Parathyroid adenoma (tissue), 2 donors: ENCODE measurements around the gene GRIK1.

Source experiments
- H2AFZ ChIP-seq: fragments of 300-600 bp; sonication (generic); one replicate; pipeline ENCODE4 v1.7.0; 2017; ENCODE audit warnings: antibody characterized with exemption, mild to moderate bottlenecking
- H3K27ac ChIP-seq: fragments of 300-600 bp; sonication (generic); one replicate; pipeline ENCODE4 v1.7.0; 2017
- H3K27me3 ChIP-seq: fragments of 300-600 bp; sonication (generic); one replicate; pipeline ENCODE4 v1.7.0; 2017; ENCODE audit warnings: low read length; ENCODE audit not compliant: control insufficient read depth, insufficient read depth
- H3K36me3 ChIP-seq: fragments of 300-600 bp; sonication (generic); one replicate; pipeline ENCODE4 v1.7.0; 2017; ENCODE audit warnings: low read length; ENCODE audit not compliant: control insufficient read depth, insufficient read depth
- H3K4me1 ChIP-seq: fragments of 300-600 bp; sonication (generic); one replicate; pipeline ENCODE4 v1.7.0; 2017; ENCODE audit warnings: control low read depth
- H3K4me2 ChIP-seq: fragments of 300-600 bp; sonication (generic); one replicate; pipeline ENCODE4 v1.7.0; 2017; ENCODE audit warnings: low read length
- H3K4me3 ChIP-seq: fragments of 300-600 bp; sonication (generic); one replicate; pipeline ENCODE4 v1.7.0; 2017; ENCODE audit warnings: low read depth, low read length
- H3K79me2 ChIP-seq: fragments of 300-600 bp; sonication (generic); one replicate; pipeline ENCODE4 v1.7.0; 2017; ENCODE audit warnings: control low read depth
- H3K9ac ChIP-seq: fragments of 300-600 bp; sonication (generic); one replicate; pipeline ENCODE4 v1.7.0; 2017; ENCODE audit warnings: mild to moderate bottlenecking
- H3K9me3 ChIP-seq: fragments of 300-600 bp; sonication (generic); one replicate; pipeline ENCODE4 v1.7.0; 2017; ENCODE audit warnings: low read length; ENCODE audit not compliant: control insufficient read depth
- CTCF ChIP-seq: fragments of 300-600 bp; sonication (generic); IDR thresholded peaks from one replicate; pipeline ENCODE4 v1.7.0; 2017; ENCODE audit warnings: antibody characterized with exemption, mild to moderate bottlenecking
- donor health status: primary hyperparathyroidism.

The GRIK1 gene

DNA sequence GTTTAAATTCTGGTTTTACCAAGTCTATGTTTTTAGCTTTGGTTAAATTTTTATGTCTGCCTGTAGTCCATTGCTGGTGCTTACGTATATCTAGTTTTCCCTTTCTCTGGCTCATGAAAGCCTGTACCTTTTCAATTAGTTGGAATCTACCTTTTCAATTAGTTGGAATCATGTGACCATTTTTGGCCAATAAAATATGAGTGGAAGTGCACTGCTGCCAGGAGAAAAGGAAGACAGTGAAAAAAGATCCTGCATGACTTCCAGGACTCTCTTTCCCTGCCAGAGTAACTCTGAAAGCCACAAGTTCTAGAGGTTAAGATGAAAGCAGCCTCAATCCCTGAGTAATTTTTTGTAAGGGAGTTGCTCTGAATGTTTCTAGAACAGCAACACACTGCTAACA lies 2.2 kb upstream of the GRIK1 start:
- TF ChIP-seq CTCF, result no peak
- Histone ChIP-seq H3K9me3 (no peaks in the 10 kb centered on the region), H3K36me3 (no peaks in the 10 kb centered on the region), H3K27me3 (no peaks in the 10 kb centered on the region), H3K9ac (no peak overlapping the region), H3K79me2 (no peaks in the 10 kb centered on the region), H2AFZ (no peak overlapping the region), H3K27ac (no peak overlapping the region), H3K4me1 (no peaks in the 10 kb centered on the region), H3K4me2 (no peak overlapping the region), H3K4me3 (no peak overlapping the region)

GRCh38 chr21:29940991-29941390 lies 1.2 kb upstream of the GRIK1 start:
- no peaks in the 10 kb centered on the region for H3K36me3 ChIP-seq
- no peak overlapping the region for H3K4me3 ChIP-seq
- H3K79me2 ChIP-seq, result no peaks in the 10 kb centered on the region
- H2AFZ ChIP-seq, result no peak overlapping the region
- H3K4me1 ChIP-seq, result no peaks in the 10 kb centered on the region
- no peaks in the 10 kb centered on the region for H3K27me3 ChIP-seq
- no peak overlapping the region for H3K9ac ChIP-seq
- TF ChIP-seq CTCF, result no peak
- H3K9me3 ChIP-seq, result no peaks in the 10 kb centered on the region
- no peak overlapping the region for H3K27ac ChIP-seq
- H3K4me2 ChIP-seq, result no peak overlapping the region

DNA sequence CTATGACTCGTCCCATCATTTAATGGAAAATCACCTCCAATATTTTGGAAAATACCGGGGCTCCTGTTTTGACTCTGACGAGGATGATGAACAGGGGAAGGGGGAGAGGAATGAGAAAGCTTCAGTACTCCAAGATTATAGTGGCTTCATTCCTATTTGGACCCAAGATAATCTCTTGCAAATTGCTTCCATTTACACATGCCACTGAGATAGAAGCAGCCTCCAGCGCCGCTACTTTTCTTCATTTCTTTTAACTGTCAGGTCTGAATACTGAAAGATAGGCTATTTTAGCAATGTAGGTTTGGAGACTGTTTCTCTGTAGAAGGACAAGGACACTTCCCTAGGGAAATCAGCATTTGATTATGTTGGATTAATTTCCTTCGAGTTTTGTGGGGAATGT lies 565 bp upstream of the GRIK1 start:
- Histone ChIP-seq H3K9ac (no peak overlapping the region), H3K27ac (no peak overlapping the region), H3K4me3 (peak overlapping the region; percentile 9), H2AFZ (no peak overlapping the region), H3K36me3 (no peaks in the 10 kb centered on the region), H3K9me3 (no peaks in the 10 kb centered on the region), H3K4me1 (no peaks in the 10 kb centered on the region), H3K79me2 (no peaks in the 10 kb centered on the region), H3K4me2 (no peak overlapping the region), H3K27me3 (no peaks in the 10 kb centered on the region)
- TF ChIP-seq CTCF, result no peak

- H2AFZ ChIP-seq, result no peak overlapping the region
- H3K79me2 ChIP-seq, result no peaks in the 10 kb centered on the region
- peak overlapping the region; percentile 68 for H3K4me2 ChIP-seq
- H3K27me3 ChIP-seq, result no peaks in the 10 kb centered on the region
- no peaks in the 10 kb centered on the region for H3K4me1 ChIP-seq
- H3K4me3 ChIP-seq, result peak overlapping the region; percentile 9
- no peak overlapping the region for H3K9ac ChIP-seq
- TF ChIP-seq CTCF, result no peak
- no peaks in the 10 kb centered on the region for H3K9me3 ChIP-seq
- no peaks in the 10 kb centered on the region for H3K36me3 ChIP-seq
- H3K27ac ChIP-seq, result no peak overlapping the region
These were observed 482 bp downstream of the GRIK1 start for GRCh38 chr21:29939104-29939923.

GRCh38 chr21:29938776-29939103 lies 1.1 kb downstream of the GRIK1 start:
- no peak overlapping the region for H2AFZ ChIP-seq
- no peak overlapping the region for H3K4me2 ChIP-seq
- H3K79me2 ChIP-seq, result no peaks in the 10 kb centered on the region
- H3K27ac ChIP-seq, result no peak overlapping the region
- no peak overlapping the region for H3K9ac ChIP-seq
- no peaks in the 10 kb centered on the region for H3K27me3 ChIP-seq
- H3K4me1 ChIP-seq, result no peaks in the 10 kb centered on the region
- H3K9me3 ChIP-seq, result no peaks in the 10 kb centered on the region
- no peak overlapping the region for H3K4me3 ChIP-seq
- TF ChIP-seq CTCF, result no peak
- H3K36me3 ChIP-seq, result no peaks in the 10 kb centered on the region
